K562 treated with DMSO at 1 percent for 12 hours (cell line): Measurements from ENCODE around the gene ADAM23. TPM values are rescaled to one million over a fixed set of nuclear protein-coding genes. Genes with fewer than 3 reads are reported as not detected.

Source experiments
- total RNA-seq: library from RNA; unstranded; fragments of 300-600 nt; gene quantifications from 2 replicates; pipeline ENCODE4 v1.2.3, GENCODE V29; 2022; ENCODE audit not compliant: insufficient read depth

ADAM23 gene
- total RNA-seq: not detected in 2 replicates

GRCh38 chr2:206442833-206443734, at the start of gene ADAM23:
Gene ADAM23 (plus strand): TSS chr2:206443532. CDS start chr2:206443867, 335 bp downstream.

GRCh38 chr2:206642075-206643025, 199.0 kb downstream of the ADAM23 start, which contains the start of gene FAM237A:
Gene FAM237A (plus strand): TSS chr2:206642487. CDS start chr2:206644237, 1,750 bp downstream.

Other genes with a start within 250 kb of the ADAM23 start
- 0.09 TPM in 1 of 2 replicates, not detected in the other for gene ZDBF2, start 168.9 kb upstream of the ADAM23 start, total RNA-seq
- gene FAM237A, start 199.0 kb downstream of the ADAM23 start, total RNA-seq: not detected in 2 replicates